HEK293 (cell line): ENCODE measurements around the gene KRT24.

Source experiments
- FEZF1 ChIP-seq: fragments of 450-650 bp; formaldehyde crosslinking; IDR thresholded peaks from 2 replicates; pipeline ENCODE4 v1.5.1; 2016; ENCODE audit warnings: missing biosample characterization, missing genetic modification characterization
- ZNF423 ChIP-seq: fragments of 450-650 bp; formaldehyde crosslinking; IDR thresholded peaks from 2 replicates; pipeline ENCODE4 v1.5.1; 2016; ENCODE audit warnings: missing biosample characterization, missing genetic modification characterization
- ZNF580 ChIP-seq: fragments of 450-650 bp; formaldehyde crosslinking; IDR thresholded peaks from 2 replicates; pipeline ENCODE4 v1.5.1; 2016; ENCODE audit warnings: missing biosample characterization, missing genetic modification characterization
- TF ChIP-seq, protein P1 (sequence below): fragments of 450-650 bp; formaldehyde crosslinking; IDR thresholded peaks from 2 replicates; pipeline ENCODE4 v1.5.1; 2016; ENCODE audit warnings: missing biosample characterization, missing genetic modification characterization

DNA sequence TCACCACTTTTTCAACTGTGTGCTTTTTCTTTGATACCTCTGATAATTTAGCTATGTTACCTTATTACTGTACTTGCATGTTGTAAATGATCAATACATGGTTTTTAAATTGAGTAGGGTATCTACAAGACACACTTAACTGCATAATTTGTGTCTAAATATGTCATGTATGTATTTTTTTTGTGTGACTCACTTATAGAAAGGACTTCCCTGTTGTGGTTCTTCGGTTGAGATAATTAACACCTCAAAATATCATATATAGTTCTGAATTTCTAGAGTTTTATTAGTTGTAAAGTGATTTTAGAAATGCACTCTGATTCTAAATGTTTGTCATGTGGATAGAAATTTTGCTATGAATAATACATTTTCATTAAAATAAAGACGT lies 24.0 kb downstream of the KRT24 start:
- no peak for TF ChIP-seq ZNF423 (tag by site-specific recombination)
- no peak for TF ChIP-seq ZNF580 (tag by site-specific recombination)
- TF ChIP-seq, protein P1, sequence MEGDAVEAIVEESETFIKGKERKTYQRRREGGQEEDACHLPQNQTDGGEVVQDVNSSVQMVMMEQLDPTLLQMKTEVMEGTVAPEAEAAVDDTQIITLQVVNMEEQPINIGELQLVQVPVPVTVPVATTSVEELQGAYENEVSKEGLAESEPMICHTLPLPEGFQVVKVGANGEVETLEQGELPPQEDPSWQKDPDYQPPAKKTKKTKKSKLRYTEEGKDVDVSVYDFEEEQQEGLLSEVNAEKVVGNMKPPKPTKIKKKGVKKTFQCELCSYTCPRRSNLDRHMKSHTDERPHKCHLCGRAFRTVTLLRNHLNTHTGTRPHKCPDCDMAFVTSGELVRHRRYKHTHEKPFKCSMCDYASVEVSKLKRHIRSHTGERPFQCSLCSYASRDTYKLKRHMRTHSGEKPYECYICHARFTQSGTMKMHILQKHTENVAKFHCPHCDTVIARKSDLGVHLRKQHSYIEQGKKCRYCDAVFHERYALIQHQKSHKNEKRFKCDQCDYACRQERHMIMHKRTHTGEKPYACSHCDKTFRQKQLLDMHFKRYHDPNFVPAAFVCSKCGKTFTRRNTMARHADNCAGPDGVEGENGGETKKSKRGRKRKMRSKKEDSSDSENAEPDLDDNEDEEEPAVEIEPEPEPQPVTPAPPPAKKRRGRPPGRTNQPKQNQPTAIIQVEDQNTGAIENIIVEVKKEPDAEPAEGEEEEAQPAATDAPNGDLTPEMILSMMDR: no peak
- no peak for TF ChIP-seq FEZF1 (tag by site-specific recombination)
